HG03159 (cell line): ENCODE data around the gene DAO.

Experiments used
- ATAC-seq: cut with Tn5 transposase; IDR thresholded peaks from one replicate; pipeline ENCODE4 v1.9.1; 2021; ENCODE audit warnings: mild to moderate bottlenecking, moderate library complexity; ENCODE audit not compliant: unreplicated experiment

The DAO gene

DNA sequence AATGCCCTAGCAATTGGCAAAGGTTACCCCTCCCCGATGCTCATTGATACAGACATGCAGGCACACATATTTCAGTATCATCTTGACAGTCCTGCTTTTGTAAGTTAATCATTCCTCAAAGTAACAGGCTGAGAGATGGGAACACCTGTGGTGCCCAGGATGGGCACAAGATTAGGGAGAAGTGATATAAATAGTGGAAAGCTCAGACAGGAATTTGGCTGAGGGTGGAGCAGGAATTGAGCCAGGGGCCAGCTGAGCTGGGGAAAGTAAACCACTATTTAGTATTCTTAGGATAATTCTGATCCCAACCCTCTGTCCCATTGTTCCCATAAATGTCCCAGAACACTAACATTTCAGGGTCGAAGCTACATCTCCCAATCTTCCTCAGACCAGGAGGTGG is 38.3 kb downstream of the DAO start:
- ATAC-seq = no peak

DNA sequence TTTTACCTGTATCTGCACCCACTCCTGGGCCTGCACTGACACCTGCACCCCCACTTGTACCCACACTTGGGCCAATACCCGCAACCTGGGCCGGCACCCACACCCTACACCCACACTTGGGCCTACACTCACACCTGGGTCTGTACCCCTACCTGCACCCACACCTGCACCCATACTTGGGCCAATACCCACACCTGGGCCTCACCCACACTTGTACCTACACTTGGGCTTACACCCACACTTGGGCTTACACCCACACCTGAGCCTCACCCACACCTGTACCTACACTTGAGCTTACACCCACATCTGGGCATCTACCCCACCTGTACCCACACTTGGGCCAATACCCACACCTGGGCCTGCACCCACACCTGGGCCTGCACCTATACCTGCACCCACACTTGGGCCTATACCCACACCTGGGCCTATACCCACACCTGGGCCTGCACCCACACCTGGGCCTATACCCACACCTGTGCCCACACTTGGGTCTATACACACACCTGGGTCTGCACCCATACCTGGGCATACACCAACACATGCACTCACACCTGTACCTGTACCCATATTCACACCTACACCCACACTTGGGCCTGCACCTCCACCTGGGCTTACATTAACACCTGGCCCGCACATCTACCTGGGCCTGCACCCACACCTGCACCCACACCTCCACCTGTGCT is 39.2 kb downstream of the DAO start:
- no peak for ATAC-seq

DNA sequence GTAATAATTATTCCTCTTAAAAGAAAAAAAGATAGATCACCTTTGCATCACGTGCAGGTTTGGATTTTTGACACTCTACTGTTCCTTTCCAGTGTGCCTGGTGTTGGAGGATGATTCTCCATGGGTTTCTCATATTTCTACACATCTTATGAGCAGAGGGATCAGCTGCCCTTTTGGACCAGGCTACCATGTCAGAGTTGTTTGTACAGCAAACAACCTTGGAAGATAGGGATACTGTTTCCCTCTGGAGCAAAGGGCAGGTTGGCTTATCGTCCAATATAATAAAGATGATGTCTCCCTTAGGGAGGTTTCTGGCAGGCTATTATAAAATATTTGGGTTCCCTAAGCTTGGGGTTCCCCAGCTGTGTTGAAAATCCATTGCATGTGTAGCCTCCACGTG is 42.1 kb downstream of the DAO start:
- ATAC-seq = no peak

DNA sequence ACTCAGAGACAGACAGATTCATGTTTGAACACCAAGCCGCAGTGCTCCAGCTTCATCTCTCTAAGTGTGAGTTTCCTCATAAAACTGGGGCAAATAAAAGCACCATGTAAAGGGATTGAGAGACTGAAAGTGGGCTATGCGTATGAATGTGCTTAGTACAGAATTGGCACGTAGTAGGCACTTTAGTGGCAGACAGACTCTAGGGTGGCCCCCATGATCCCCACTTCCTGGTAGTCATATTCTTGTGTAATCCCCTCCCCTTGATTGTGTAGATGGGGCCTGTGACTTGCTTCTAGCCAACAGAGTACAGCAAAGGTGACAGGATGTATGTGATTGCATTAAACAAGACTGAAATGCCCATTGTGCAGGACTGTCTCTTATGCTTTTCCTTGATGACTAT is 43.0 kb downstream of the DAO start:
- ATAC-seq = no peak

DNA sequence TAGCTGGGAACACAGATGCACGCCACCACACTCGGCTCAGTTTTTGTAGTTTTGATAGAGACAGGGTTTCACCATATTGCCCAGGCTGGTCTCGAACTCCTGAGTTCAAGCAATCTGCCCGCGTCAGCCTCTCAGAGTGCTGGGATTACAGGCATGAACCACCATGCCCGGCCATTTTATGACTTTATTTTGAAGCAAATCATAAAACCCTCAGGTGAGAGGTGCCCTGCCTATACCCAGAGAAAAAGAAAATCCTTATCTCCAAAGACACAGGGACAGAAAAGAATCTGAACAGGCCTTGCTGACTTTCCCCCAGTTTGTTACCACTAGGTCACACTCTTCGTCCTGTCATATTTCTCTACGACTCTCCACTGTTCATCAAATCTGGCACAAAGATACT is 48.8 kb downstream of the DAO start:
- no peak for ATAC-seq

DNA sequence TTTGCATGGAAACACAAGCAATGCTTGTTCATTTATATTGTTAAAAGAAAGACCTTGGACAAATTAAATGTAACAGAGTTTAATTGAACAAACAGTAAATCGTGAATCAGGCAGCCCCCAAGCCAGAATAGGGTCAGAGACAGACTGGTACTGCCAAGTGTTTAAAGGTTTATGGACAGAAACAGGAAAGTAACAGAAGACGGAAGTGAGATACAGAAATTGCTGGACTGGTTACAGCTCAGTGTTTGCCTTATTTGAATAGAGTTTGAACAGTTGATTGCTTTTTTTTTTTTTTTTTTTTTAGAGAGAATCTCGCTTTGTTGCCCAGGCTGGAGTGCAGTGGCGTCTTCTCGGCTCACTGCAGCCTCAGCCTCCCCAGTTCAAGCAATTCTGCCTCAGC is 50.3 kb downstream of the DAO start:
- ATAC-seq = peak; percentile 63

DNA sequence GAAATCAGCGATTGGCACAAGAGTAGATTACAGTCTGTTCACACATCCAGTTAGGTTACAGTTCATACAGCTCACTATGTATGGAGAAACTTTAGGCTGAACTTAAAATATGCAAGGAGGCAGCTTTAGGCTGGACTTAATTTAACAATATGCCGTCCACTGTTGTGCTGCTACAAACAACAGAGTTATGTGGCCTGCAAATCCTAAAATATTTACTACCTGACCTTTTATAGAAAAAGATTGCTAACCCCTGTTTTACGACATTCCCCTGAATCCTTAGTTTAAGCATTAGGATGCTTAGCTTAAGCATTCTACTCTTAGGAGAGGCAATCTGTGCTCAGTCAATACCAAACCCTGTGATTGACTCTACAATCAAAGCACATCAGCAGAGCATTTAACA is 50.9 kb downstream of the DAO start:
- ATAC-seq = no peak

- ATAC-seq = no peak
Measured at GRCh38 chr12:108933949-108934348, 54.1 kb downstream of the DAO start.

- no peak for ATAC-seq
Measured at GRCh38 chr12:108935159-108935763, 55.4 kb downstream of the DAO start.

GRCh38 chr12:108938247-108938924 is 58.5 kb downstream of the DAO start:
- ATAC-seq = no peak

DNA sequence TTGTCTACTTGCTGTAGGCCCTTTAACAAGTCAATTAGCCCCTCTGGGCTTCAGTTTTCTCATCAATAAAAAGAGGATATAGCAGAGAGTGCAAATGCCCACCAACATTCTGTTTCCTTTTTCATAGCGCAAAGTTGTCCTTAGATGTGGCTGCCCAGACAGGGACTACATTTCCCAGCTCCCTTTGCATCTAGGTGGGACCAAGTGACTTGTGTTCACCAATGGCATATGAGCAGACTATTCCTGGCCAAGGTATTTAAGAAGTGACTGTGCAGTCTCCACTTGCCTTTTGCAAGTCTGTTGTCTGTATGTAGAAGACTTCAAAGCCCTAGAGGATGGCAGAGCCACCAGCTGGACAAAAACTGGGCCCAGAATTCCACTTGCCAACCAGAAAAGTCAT is 59.7 kb downstream of the DAO start:
- peak; percentile 62 for ATAC-seq

DNA sequence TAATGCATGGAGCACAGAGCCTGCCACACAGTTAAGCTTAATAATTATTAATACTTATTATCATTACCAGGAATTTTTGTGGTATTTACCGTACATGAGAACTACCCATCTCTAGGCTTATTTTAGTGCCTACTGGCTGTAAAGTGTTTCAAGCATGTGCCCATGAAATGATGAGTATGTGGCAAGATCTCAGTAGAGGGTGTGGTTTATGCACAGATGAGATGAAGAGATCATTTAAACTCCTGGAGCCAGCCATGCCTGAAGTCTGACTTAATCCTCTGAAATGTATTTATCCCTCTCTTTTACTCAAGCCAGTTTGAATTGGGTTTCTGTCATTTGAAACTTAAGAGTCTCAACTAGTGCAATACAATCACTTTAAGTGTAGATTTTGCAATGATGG is 60.2 kb downstream of the DAO start:
- no peak for ATAC-seq

GRCh38 chr12:108947097-108947496 is 67.2 kb downstream of the DAO start:
- ATAC-seq = no peak

GRCh38 chr12:108948367-108948766 is 68.5 kb downstream of the DAO start:
- ATAC-seq = no peak

GRCh38 chr12:108949976-108950375 is 70.1 kb downstream of the DAO start:
- no peak for ATAC-seq
